Suppressor macrophage (primary cell): Measurements from ENCODE around the gene VSIG10.
A peak's percentile ranks its signal among the peaks of the same experiment; 100 is the strongest.
"Not testable (repeated sequence)": the region's sequence is repeated elsewhere in the genome, so short reads cannot be mapped to it uniquely, and the experiment has no call there.

ENCODE experiments used
- DNase-seq, 4 experiments: peaks; one replicate each; pipeline ENCODE4 v3.0.0-alpha.2; 2020 to 2022
- total RNA-seq, 17 experiments: gene quantifications; one replicate each; lab custom pipeline; 2026; ENCODE audit warnings: mixed read lengths in 6 of 17, inconsistent platforms in 3 of 17; lab: John Stamatoyannopoulos, UW

Gene VSIG10
- 2.2 to 14.5 (median 9.5) reads per million in 17 experiments for total RNA-seq

GRCh38 chr12:118103601-118104382 lies at the start of gene VSIG10:
Gene VSIG10 (minus strand): TSS chr12:118104011. CDS start chr12:118103671, 340 bp downstream.
- peak; percentile 66 to 87 (median 78) for DNase-seq

GRCh38 chr12:118151755-118152154 lies 47.9 kb upstream of the VSIG10 start:
- no peak for DNase-seq

GRCh38 chr12:118150625-118151024 lies 46.8 kb upstream of the VSIG10 start:
- no peak for DNase-seq

- DNase-seq = no peak
Measured at GRCh38 chr12:118148287-118148686, 44.5 kb upstream of the VSIG10 start.

GRCh38 chr12:118145798-118146156 lies 42.0 kb upstream of the VSIG10 start:
- no peak for DNase-seq

GRCh38 chr12:118145113-118145797 lies 41.4 kb upstream of the VSIG10 start:
- no peak for DNase-seq

- DNase-seq = no peak
Measured at GRCh38 chr12:118144499-118144898, 40.7 kb upstream of the VSIG10 start.

GRCh38 chr12:118140825-118141224 lies 37.0 kb upstream of the VSIG10 start:
- DNase-seq = no peak

- no peak for DNase-seq
Measured at GRCh38 chr12:118137148-118137678, 33.4 kb upstream of the VSIG10 start.

GRCh38 chr12:118136559-118137003 lies 32.8 kb upstream of the VSIG10 start:
- DNase-seq = peak; percentile 80 to 87 (median 84)

GRCh38 chr12:118135788-118136558 lies 32.2 kb upstream of the VSIG10 start, which contains the start of gene PEBP1:
Gene PEBP1 (plus strand): TSS chr12:118136124. CDS start chr12:118136210, 86 bp downstream.
- peak; percentile 93 to 97 (median 96) for DNase-seq

- DNase-seq = not testable (repeated sequence)
Measured at GRCh38 chr12:118129436-118129835, 25.6 kb upstream of the VSIG10 start.

GRCh38 chr12:118127867-118128266 lies 24.1 kb upstream of the VSIG10 start:
- DNase-seq = no peak

- no peak for DNase-seq
Measured at GRCh38 chr12:118126119-118126757, 22.4 kb upstream of the VSIG10 start.

- no peak for DNase-seq
Measured at GRCh38 chr12:118125743-118126118, 21.9 kb upstream of the VSIG10 start.

- no peak for DNase-seq
Measured at GRCh38 chr12:118124333-118124874, 20.6 kb upstream of the VSIG10 start.

GRCh38 chr12:118122264-118122663 lies 18.5 kb upstream of the VSIG10 start:
- DNase-seq = no peak

GRCh38 chr12:118120579-118121363 lies 17.0 kb upstream of the VSIG10 start:
- peak; percentile 69 to 86 (median 83) for DNase-seq

- no peak for DNase-seq
Measured at GRCh38 chr12:118119449-118119879, 15.7 kb upstream of the VSIG10 start.

GRCh38 chr12:118109088-118109487 lies 5.3 kb upstream of the VSIG10 start:
- DNase-seq = no peak

GRCh38 chr12:118107694-118108093 lies 3.9 kb upstream of the VSIG10 start:
- no peak for DNase-seq
